Frontal cortex (tissue), 4 donors: Measurements from ENCODE around the gene PRMT9. TPM values are rescaled to one million over a fixed set of nuclear protein-coding genes. Genes with fewer than 3 reads are reported as not detected.

ENCODE experiments used
- DNase-seq, 2 donors: peaks; one replicate each; pipeline ENCODE4 v3.0.0; 2012; ENCODE audit warnings: low spot score in 2 of 2
- FAIRE-seq: peaks from 2 replicates; lab custom pipeline; 2012; peaks lifted over from hg19 to GRCh38; lab: Jason Lieb, UNC
- total RNA-seq: library from RNA; depleted of rRNA; stranded (reverse); fragments of >200 nt; gene quantifications from one replicate; pipeline ENCODE4 v1.2.3, GENCODE V29; 2014
- donor health status: control.
- donor health status: control.
- donor health status: control.

The PRMT9 gene
- total RNA-seq = 13.0 TPM

DNA sequence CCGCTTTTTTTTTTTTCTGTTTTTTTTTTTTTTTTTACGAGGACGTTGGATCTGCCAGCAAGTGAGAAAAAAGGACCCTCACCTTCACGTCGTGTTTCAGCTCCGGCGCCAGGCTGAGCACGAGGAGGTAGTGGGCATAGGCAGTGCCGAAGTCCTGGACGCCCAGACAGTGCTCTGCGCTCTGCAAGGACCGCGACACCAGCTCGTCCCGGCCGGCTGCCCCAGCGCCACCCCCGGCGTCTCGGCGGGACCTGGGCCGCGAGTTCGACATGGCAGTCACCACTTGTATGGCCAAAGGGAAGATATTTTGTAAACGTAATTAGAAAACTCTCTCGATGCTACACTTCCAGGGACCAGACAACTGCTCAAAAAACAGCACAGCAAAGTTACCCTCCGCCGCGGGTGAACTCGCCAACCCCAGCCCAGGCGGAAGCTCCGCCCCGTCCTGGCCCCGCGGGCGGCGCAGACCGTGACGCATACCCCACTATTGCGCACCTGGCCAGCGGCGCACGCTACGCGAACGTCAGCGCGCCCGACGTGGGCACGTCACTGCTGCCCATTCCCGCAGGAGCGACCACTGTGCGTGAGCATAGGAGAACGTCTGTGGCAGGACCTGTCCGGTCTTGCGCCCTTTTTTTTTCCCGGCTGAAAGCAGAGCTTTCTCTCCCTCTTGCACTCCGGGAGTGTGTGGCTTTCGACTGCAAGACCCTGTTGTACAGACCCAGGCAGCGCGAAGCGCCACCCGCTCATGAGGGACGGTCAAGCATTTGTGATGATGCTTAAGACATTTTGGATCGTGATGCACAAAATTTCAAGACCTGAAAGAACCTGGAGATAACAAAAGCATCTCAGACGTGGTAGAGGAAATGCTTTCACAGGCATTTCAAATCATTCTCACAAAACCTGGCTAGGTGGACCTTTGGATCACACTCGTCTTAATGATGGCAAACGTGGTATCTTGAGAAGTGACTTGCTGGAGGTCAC lies at the start of gene PRMT9:
TSS of gene PRMT9 (minus strand) at position 447 of the 984 bp plus-strand sequence. CDS start at position 271, 176 bp downstream.
- FAIRE-seq (no peak), DNase-seq (peak; percentile 84 to 90)

DNA sequence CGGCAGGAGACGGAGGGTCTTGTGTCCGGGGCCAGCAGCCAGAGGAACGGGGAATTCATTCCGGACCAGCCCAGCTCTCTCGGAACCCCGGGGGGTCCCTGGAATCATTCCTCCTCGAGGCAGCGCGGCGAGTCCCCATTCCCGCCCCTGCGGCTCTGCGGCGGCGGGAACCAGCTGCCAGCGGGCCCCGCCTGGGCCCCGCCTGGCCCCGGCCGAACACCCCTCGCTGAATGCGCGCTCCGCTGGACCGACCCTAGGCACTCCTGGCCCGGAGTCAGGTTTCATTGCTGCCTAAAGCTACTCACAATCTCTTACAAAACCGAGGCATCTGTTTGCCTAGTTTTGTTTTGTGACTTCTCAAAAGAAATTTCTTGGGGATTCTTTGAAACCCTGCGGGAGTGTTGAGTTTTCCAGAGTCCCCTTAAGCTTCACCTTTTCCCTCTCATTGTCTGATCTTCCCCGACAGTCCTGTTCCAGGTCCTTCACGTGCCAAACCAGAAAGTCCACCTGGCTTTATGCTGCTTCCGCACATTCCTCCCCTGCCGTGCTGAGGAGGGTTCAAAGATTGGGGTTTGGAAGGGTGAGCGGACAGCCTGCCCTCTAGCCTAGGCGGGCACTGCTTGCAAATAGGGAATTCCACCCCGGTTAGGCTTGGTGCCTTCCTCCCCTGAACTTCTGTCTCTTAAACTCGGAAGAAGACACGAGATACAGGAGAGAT lies 48.7 kb upstream of the PRMT9 start:
- DNase-seq (peak in 1 of 2 donors; percentile 34), FAIRE-seq (no peak)

DNA sequence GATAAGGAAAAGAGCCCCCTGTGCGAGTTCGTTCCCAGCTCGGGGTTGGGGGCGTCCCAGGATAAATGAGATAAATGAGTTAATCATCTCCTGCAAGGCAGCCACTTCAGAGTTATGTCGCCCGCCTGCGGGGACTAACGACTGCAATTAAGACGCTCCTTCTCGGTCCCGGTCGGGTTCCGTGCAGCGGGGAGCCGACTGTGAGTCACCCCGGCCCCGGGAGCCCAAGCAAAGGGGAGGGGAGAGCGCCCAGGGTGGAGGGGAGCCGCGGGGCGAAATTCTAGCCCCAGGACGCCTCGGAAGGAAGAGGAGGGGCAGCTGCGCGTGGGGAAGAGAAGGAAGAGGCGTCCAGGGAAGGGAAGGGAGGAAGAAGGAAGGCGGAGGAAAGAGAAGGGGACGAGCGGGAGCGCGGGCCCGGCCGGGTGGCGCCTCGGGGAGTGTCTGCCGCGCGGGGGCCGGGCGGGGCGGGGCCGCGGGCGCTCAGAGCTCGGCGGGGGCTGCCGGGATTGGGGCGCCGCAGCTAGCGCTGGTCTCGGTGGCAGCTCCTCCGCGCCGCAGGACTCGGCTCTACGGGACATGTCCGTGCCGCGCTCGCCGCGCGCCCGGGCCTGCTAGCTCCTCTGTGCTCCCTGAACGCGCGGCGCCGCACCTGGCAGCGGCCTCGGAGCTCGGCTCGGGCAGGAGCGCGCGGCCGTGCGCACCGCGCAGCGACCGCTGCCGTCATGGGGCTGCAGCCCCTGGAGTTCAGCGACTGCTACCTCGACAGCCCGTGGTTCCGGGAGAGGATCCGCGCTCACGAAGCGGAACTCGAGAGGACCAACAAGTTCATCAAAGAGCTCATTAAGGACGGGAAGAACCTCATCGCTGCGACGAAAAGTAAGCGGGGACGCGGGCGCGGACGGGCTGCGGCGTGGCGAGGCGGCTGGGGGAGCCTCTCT lies 47.9 kb upstream of the PRMT9 start, which contains the start of gene ARHGAP10:
TSS of gene ARHGAP10 (plus strand) at position 509 of the 938 bp plus-strand sequence. CDS start at position 723, 214 bp downstream.
- DNase-seq (peak; percentile 47 to 56), FAIRE-seq (no peak)

DNA sequence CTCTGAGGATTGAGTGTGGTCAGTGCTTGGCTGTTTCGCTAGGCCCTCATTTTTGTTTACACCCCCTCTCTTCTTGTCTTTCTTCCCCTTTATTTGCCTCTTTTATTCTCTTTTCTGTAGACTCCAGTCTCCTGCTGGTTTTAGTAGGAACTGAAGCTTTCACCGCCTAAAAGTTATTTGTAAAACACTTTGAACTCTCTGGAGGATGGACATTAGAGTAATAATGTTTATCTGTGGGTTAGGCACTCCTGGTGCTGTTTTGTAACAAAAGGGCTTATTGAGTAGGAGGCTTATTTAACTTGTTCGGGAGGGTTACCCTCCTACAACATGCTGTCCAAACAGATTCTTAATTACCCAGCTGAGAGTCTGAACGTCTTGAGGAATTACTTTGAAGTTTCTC lies 46.4 kb upstream of the PRMT9 start:
- no peak for FAIRE-seq

DNA sequence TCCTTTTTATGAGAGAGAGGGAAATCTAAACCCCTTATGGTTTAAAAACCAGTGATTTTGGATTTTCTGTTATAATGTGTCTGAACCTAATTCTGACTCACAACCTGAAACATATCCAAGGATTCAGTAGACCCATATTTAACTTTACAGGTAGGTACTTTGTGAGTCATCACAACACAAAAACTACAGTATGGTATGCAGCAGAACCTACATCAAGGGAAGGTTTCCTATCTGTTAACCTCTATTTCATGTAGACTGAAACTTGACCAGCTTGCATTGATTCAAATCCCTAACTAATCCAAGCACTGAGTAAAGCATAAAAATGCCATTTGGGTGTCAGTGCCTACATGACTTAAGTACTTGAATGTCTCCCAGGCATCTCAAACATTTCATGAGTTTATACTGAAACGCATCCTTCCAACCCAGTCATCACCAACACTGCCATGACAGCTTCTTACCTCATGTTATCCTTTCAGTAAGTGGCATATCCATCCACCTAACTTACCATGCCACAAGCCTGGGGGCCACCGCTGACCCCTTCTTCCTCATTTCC lies 43.6 kb upstream of the PRMT9 start:
- FAIRE-seq (no peak), DNase-seq (no peak)

More for the DNA sequence above, 46.4 kb upstream of the PRMT9 start:
- no peak for DNase-seq

DNA sequence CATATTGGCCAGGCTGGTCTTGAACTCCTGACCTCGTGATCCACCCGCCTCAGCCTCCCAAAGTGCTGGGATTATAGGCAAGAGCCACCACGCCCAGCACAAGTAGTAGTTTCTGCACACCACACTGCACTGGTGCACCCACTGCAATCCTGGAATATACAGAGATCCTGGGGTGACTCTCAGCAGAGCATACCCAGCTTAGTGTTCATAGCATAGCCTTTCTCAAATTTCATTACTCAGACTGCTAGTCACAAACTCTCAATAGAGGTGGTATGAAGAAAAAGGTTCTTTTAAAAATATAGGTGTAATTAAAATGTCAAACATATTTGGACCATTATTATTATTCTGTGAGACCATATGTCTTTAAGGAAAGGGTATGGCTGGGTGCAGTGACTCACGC lies 41.7 kb upstream of the PRMT9 start:
- FAIRE-seq (no peak), DNase-seq (no peak)

DNA sequence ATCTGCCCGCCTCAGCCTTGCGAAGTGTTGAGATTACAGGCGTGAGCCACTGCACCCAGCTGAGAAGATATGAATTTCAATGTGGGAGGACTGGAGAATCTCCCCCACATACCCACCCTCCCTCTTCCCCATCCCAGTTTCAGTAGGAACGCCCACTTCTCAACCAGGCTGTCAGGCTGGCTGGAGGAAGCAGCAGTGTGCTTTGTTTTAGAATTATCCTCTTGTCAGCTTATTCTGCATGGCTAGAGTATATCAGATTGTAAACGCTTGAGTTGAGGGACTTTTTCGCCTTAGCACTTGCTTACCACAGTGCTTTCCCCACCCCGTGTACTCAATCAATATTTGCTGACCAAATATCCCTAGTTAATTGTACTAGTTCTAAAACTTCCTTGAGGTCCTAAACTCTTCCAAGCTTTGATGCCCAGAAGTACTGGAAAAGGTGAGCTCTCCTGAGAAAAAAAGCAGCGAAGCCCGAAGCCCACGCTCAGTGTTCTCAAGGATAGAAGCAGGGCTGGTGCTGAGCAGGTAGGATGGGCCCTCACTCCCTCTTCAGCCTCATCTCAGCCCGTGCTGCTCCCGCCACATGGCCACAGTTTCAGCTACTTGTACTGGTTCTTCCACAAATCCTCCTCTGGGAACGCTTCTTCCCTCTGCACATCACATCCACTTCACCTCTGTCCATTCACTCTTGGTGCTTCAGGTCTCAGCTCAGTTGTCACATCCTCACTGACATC lies 40.7 kb upstream of the PRMT9 start:
- FAIRE-seq = no peak
- DNase-seq = no peak

DNA sequence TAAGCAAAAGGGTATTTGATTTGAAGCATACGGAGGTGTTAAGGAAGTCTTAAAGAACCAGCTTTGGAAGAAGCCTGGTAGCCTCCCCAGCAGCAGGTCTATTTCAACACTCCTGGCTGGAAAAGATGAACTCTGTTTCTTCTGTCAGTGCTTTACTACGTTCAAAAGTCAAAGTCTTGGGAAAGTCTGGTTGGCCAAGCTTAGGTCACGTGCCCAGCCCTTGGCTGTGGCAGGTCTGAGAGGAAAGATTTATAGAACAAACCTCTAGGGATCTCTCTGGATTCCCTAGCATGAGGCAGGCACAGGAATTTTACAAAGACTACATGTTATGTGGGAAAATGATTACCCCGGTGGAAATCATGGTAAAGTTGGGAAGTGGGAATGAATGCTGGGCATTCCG lies 39.4 kb upstream of the PRMT9 start:
- no peak for FAIRE-seq

DNA sequence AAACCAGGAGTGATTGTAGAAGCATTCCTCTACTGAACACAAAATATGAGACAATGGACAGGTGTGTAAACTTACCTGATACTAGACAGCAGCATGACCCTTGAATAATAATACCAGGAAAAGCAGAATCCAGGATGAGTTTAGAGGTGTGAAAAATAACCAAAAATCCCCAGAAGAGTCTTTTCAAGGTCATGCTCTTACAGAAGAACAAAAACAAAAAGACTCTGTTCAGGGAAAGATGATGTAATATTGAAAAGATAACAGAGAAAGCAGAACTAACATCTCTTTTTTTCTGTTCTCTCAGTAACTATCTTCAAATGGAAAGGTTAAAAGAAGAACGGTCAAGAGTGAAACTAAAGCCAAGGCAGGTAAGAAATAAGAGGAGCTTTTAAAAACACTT lies 33.9 kb upstream of the PRMT9 start:
- FAIRE-seq (no peak), DNase-seq (no peak)

More for the DNA sequence above, 39.4 kb upstream of the PRMT9 start:
- DNase-seq = no peak

DNA sequence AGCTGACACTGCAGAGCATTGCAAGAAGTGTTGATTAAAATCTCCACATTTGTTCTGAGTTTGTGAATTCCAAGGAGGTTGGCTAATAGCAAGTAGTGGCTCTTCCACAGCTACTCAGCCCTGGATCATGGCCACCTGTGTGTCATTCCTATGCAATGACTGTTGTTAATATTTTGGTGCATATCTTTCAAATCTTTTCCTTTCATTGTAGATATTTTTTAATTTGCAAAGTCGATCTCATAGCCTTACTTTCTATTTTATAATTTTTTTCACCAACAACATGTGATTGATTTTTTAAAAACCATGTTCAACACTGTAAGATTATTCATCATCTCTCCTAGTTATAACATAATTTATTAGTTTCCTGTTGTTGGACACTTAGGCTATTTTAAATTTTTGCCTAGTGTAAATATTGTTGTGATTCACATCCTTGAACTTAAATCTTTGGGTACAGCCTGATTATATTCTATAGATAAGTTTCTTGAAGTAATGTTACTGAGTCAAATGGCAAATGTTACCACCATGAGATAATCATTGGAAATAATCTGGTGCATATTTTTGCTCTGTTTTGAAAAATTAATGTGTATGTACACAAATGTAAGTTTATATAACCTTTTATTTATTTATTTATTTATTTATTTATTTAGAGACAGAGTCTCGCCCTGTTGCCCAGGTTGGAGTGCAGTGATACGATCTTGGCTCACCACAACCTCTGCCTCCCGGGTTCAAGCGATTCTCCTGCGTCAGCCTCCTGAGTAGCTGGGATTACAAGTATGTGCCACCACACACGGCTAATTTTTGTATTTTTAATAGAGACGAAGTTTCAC lies 30.8 kb upstream of the PRMT9 start:
- FAIRE-seq = peak; percentile 10

DNA sequence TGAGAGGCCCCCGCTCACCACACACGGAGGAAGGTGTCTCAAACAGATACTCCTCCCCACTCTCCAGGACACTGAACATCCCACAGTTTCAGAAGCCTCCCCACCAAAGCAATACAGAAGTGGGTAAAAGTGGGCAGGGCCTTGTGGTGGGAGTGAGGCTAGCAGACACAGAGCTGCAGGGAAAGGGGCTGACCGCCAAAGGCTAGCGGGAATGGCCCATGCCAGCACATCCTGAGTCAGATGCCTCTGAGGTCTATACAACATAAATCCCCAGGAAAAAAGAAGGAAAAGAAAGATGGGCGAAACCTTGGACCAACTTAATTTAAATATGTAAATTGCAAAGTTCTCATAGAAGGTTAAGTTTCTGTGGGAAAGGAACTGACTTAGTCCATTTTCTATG lies 26.0 kb upstream of the PRMT9 start:
- DNase-seq (no peak), FAIRE-seq (no peak)

More for the DNA sequence above, 30.8 kb upstream of the PRMT9 start:
- no peak for DNase-seq

DNA sequence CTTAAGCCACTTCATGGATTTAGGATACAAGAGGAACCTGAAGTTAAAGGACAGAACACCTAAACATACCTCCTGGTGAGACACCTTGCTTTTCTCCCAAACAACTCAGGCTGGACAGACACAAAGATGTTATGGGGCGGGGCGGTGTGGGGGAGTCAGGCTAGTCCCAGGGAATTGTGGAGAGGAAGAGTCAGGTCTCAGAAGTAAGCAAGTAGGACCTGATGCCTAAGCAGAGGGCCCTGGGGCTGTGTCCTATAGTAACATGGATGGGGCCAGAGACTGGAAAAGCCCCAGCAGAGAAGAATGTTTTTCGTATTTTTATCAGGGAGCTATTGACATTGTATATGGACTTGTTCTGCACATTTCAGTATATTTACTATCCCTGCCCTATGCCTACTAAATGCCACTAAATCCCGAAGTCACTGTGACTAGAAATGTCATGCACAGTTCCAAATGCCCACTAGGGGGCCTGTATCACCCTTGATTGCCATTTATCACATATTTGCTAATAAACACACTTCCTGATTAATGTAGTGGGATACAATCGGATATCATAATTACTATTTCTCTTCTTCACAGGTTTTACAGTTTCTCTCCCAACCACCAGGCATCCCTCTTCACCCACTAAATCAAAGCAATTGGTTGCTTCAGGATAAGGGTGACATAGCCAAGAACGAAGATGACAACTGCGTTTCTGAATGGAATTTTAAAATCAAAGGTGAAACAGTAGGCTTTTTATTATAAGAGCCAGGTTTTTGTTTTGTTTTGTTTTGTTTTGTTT lies 24.1 kb upstream of the PRMT9 start:
- FAIRE-seq (peak; percentile 26), DNase-seq (peak in 1 of 2 donors; percentile 28)

DNA sequence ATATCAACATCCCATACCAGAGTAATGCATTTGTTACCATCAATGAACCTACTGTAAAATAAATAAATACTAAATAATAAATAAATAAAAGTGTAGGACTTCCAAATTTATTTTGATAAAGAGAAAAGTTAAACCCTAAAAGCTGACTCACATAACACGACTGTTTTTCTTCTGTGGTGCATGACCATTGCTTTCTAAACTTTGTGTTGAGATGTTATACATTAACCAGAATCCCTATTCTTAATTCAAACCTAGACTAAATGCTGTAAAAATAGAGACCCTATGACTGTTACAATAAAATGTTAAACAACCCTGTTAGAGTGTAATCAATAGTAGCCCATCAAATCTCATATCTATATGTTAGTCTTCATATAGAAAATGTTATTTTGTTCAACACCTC lies 20.9 kb upstream of the PRMT9 start:
- no peak for FAIRE-seq
- DNase-seq = no peak

DNA sequence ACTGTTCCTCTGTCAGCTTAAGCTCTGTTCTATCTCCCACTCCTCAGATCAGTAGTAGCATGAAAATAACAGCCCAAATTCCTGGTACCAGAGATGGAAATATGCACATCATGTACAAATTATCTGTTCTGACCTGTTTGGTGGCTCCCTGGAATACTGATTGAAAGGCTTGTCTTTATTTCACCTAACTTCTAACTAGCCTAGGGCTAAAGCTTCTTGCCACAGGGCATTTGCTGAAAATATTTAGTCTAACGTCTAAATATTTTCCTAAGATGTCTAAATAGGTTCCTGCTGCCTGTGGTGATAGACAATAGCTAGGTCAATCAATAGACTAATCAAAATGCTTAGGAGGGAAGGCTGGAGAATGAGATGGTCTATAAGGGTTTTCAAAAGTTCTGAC lies 12.9 kb upstream of the PRMT9 start:
- no peak for DNase-seq
- FAIRE-seq = no peak

DNA sequence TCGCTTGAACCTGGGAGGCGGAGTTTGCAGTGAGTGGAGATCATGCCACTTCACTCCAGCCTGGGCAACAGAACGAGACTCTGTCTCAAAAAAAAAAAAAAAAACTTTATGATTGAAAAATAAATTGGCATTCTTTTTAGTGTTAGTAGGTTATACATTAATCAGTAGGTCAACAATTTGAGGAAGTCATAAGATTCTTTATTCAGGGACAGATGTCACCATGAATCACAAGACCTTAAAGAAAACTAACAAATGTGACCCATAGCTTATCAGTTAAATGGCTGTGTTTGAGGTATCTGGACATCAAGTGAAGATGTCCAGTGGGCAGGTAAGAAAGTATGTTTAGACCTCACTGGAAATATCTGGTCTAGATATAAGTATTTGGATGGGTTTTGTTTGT lies 9.3 kb upstream of the PRMT9 start:
- DNase-seq (no peak), FAIRE-seq (no peak)

DNA sequence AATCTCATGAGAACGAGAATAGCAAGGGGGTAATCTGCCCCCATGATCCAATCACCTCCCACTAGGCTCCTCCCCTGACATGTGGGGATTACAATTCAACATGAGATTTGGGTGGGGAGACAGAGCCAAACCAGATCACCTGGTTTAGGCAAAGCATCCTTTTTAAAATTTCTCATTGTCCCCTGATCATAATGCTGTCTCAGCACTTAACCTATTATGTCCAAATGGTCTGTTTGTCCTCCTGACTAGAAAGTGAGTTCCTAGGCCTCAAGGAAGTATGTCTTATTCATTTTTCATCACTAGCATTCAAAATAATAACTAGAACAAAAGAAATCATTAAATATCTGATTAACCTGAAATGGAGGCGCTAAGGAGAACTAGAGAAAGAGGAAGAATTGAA lies 7.9 kb upstream of the PRMT9 start:
- no peak for FAIRE-seq
- DNase-seq = no peak

DNA sequence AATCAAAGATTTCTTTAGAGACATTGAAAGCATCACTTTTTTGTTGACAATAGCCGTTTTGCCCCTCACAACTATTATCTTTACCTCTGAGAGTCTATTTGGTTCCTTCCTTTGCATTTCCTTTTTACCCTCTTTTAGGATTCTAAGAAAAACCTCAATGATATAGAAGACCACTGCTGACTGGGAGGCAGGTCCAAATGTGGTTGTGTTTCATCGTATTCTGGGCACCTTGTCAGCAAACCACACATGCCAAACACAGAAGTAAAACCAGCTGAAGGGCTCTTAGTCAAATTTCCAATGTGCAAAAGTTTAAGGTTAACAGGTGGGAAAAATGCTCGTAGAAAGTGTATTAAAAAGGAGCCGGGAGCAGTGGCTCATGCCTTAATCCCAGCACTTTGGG lies 5.1 kb upstream of the PRMT9 start:
- FAIRE-seq = no peak
- DNase-seq = no peak
